ENCODE data around the gene ADNP.

Gene ADNP

DNA sequence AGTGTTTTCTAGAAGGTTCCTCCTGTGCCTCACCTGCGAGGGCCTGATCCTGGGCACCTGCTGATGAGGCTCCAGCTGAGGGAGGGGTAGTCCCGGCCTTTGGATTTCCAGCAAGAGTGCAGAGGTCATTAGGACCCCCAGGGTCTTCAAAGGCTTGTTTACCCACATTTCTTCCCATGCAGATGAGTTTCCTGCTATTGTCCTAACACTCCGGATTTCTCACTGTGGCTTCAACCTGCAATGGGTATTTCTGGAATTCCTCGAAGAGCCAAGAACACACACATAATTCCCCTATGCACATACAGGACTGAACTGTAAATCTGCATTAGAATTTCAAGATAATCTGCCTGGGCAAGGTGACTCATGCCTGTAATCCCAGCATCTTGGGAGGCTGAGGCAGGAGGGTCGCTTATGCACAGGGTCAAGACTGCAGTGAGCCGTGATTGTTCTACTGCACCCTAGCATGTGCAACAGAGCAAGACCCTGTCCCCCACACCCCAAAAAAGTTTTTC lies 53.9 kb downstream of the ADNP start:
- intact Hi-C loops (cut with DNase I): no loop called here
- DNase-seq: no peak

DNA sequence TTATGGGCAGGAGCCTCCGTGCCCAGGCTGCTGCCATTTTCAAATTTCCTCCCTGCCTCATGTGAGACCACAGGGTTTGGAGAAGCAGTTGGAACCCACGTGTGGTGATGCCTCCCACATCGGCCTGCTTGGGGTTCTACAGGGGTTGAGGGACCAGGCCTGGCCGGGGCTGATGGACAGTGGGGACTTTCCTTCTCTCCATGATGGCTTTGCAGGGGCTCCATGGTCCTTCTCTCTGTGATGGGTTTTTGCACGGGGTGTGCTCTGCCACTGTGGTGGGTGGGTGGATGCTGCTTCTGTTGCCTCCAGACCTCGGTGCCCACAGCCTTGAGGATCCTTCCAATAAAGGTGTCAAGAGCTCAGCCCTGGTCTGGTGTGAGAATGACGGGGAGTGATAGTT lies 54.4 kb downstream of the ADNP start:
- intact Hi-C loops (cut with DNase I): no loop called here
- peak in 1 of 42 donors; percentile 13 for DNase-seq

DNA sequence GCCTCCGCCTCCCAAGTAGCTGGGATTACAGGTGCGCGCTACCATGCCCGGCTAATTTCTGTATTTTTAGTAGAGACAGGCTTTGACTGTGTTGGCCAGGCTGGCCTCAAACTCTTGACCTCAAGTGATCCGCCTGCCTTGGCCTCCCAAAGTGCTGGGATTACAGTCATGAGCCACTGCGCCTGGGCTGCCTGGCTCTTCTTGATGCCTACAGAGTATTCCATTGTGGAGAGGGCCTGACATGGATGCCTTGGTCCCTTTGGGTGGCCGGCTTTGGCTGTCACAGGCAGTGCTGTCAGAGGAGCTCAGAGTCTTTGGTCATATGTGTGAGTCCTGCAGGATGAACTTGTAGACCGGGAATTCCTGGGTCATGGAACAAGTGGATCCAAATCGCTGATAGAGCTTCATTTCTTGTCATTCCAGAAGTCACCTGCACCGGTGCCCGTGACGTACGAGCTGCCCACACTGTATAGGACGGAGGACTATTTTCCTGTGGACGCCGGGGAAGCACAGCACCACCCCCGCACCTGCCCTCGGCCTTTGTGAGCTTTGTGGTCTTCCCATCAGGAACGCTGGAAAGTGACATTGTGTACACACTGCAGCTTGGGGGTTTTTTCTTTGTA lies 55.1 kb downstream of the ADNP start:
- peak in 1 of 42 donors; percentile 24 for DNase-seq
- intact Hi-C loops (cut with DNase I): no loop called here

DNA sequence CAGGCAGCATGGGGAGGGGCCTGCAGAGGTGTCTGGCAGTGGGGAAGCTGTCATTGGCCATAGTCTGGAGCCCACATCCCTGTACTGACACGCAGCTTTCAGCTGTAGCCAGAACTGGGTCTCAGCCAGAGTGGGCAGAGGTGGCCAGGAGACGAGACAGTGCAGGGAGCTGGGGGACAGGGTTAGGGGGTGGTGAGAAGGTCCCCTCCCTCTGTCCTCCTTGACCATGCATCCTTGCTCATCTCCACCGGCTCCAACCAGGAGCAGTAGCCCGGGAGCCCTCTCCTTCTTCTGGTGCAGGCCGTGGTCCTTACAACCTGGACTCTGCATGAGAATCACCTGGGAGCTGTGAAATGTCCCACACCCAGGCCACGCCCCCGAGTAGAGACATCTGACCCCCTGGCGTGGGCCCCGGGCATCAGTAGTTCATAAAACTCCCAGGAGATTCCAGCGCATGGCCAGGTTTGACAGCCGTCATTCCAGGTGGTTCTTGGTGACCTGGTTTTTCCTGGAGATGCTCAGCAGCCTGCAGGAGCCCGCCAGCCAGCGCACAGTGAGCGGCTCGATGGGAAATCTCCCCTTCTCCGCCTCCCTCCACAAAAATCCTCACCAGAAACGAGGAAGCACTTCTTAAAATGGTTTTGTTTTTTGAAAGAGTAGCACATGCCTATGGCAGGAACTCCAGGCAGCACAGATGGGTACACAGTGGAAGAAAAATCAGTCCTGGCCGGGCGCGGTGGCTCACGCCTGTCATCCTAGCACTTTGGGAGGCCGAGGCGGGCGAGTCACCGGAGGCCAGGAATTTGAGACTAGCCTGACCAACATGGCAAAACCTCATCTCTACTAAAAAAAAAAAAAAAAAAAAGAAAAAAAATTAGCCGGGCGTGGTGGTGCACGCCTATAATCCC lies 56.2 kb downstream of the ADNP start:
- peak in 1 of 42 donors; percentile 31 for DNase-seq
- intact Hi-C loops (cut with DNase I): no loop called here

DNA sequence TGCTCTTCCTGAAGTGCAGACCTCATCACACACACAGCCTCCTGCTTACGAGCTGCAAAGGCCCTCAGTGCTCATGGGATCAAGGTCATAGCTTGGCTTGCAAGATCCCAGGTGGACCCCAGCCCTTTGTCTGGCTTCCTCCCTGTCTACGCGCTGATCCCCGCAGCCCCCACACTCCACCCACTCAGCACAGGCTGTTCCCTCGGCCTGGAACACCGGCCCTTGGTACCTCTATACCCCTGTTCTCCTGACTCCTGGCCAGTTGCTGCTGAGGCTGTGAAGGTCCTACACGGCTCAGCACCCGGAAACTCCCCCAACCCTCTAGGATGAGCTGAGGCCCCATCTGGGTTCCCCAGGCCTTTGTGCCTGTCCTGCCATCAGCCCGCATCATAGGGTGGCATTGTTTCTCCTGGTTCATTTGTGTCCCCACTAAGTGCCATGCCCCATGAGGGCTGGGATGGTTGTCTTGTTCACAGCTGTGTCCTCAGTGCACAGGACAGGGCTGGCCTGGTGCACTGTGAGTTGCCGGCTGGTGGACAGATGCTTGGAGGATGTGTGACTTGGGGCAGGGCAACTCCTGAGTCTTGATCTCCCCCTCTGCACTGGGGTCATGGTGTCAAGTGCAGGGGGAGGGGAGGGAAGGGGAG lies 57.0 kb downstream of the ADNP start:
- DNase-seq: no peak
- intact Hi-C loops (cut with DNase I): no loop called here

DNA sequence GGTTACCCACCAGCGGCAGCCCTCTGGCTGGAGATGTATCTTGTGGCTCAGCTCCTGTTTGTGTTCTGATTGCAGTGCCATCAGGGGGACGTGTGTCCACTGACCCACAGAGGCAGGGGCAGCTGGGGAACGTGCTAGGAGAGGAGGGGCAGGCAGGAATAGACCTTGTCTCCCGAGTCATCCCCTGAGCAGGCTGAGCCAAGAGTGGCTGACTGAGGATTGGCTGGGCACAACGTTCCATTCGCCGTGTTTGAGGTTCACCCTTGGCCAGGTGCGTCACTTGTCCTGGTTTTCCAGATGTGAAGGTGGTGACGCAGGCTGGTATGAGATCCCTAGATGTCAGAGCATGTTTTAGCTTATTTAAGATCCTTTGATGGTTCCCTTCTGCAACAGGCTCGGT lies 57.7 kb downstream of the ADNP start:
- peak in 1 of 42 donors; percentile 3 for DNase-seq
- intact Hi-C loops (cut with DNase I): no loop called here

DNA sequence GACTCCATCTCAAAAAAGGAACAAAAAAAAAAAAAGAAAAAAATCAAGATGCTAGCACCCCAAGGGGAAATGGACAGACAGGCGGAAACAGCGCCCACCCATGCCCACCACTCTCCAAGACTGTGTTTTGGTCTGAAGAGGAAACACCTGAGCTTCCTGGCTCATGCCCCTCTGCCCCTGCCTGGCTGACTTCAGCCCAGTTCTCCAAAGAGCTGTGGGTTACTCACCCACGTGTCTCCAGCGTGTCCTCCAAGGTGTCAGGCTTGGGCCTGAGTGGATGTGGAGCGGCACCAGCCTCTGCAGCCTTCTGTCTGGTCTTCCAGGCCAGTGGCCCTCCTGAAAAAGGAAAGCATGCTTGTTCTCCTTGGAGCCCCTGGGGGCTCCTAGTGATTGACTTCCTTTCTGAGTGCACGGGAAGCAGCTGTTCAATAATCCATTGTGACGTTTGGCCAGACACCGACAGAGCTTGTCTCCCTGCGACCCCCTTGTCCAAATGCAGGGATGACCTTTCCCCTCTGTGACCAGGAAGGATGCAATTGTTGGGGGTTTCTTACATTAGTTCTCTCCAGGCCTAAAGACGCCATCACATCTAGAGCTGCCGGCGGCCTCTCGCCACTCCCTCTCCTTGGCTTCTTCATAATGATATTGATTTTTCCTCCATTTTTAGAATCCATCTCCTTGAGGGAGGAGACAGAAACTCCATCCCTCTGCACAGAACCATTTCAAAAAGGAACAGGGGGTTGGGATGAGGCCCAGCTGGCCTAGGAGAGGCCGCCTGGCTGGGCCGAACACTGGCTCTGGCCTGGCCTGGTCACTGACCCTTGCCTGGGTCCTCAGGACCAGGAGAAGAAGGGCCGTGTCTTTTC lies 58.4 kb downstream of the ADNP start:
- intact Hi-C loops (cut with DNase I): no loop called here
- DNase-seq: no peak

DNA sequence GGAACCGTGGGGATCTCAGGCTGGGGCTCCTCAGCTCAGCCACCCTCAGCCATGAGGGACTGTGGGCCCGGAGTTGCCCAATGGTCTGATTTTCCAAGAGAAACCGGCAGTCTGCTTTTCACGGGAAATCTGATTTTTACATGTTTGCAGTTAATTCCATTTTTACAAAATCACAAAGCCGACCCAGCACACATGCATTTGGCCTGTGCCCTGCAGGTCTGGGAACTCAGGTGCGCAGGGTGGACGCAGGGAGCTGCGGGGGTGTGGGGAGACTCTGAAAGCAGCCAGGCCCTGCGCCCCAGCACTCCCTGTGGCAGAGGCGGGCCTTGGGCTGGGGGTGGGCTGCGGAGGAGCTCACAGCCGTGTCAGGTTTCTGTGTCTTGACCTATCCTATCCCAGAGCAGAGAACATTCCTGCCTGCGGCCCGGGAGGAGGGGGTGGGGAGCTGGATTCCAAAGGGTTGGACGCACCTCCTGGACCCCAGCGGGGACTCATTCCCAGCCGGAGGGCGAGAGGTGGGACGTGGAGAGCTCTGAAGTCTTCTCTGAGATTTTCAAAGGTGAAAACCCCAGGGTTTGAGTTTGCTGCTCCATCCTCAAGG lies 60.6 kb downstream of the ADNP start:
- no peak for DNase-seq
- intact Hi-C loops (cut with DNase I): no loop called here

DNA sequence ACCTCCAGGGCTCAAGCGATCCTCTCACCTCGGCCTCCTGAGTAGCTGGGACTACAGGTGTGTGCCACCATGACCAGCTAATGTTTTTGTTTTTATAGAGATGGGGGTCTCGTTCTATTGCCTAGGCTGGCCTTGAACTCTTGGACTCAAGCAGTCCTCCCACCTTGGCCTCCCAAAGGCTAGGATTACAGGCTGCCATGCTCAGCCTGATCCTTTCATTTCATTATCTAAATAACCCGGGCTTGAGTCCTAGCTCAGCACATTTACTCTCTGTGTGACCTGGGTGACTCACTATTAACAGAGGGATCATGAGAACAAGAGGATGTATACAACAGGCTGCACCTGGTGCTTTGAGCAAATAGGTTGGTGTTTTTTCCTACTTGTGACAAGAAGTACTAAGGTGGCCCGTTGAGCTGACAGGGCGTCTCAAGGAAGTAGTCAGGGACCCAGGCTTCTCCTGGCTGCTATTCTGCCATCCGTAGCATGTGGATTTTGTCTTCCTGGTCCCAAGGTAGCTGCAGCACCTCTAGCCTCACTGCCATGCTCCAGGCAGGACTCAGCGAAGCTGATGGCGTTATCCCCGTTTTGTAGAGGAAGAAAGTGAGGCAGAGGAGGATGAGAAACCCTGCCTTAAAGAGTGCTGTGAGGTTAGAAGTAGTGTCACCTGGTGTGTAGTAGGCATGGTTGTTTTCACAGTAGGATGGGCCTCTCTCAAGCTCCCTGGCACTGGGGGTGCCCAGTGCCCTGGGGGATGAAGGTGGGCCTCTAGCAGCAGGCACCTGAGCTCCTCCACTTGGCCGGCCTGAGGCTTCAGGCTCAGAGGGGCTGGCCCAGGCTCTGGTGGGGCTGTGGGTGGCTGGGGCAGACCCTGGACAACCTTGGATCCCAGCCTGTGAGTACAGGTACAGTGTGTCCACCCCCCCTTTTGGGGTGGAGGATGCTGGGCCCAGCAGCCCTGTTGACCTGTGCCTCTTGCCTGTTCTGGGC lies 62.4 kb downstream of the ADNP start:
- DNase-seq: no peak
- intact Hi-C loops (cut with DNase I): no loop called here

DNA sequence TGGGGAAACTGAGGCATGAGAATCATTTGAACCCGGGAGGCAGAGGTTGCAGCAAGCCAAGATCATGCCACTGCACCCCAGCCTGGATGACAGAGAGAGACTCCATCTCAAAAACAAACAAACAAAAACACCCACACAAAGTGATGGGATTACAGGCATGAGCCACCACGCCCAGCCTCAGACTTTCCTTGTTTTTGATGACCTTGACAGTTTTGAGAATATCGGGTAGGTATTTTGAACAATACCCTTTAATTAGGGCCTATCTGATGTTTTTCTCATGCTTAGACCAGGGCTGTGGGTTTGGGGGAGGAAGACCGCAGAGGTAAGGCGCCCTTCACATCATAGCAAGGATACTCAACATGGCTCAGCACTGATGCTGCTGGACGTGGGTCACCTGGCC lies 63.4 kb downstream of the ADNP start:
- DNase-seq: no peak
- intact Hi-C loops (cut with DNase I): no loop called here

DNA sequence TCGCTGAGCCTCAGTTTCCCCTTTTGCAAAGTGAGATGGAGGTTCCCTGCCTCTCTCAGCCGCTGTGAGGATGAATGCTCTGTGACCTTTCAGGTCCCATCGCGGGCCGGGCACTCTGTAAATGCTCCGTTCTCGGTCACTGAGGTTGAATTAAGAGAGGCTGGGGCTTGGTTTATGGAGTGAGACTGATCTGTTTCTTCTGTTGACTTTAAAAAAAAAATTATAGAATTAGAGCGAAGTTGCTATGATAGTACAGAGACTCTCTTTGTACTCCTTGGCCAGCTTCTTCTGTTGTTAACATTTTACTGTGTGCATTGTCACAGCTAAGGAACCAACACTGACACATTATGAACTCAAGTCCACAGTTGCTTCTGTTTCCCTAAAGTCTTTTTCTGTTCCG lies 64.4 kb downstream of the ADNP start:
- no peak for DNase-seq
- intact Hi-C loops (cut with DNase I): no loop called here

DNA sequence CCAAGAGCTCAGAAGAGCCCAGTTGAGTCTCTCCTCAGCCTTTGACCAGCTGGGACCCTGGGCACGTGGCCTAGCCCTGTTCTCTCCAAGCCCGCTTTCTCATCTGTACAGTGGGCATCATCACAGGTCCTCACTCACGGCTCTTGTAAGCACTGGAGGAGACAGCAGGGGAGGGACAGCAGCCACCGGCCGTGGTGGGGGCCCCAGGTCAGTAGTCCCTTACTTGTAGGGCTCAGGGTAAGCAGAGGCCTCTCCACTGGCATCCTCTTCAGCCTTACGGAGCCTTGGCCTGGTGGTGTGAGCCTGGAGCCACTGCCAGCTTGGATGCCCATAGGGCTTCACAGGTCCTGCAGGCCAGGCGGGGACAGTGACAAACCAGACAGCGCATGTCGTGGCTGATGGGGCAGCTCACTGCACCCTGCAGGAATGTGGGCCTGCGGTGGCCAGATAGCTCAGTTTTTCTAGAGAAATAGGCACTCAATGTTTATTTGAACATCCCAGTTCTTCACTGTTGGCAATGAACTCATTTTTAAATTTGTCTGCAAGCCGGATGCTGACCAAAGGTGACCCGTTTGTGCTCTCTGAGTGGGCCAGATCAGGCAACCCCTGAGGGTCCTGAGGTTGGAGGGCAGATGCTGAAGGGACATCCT lies 65.1 kb downstream of the ADNP start:
- intact Hi-C loops (cut with DNase I): no loop called here

DNA sequence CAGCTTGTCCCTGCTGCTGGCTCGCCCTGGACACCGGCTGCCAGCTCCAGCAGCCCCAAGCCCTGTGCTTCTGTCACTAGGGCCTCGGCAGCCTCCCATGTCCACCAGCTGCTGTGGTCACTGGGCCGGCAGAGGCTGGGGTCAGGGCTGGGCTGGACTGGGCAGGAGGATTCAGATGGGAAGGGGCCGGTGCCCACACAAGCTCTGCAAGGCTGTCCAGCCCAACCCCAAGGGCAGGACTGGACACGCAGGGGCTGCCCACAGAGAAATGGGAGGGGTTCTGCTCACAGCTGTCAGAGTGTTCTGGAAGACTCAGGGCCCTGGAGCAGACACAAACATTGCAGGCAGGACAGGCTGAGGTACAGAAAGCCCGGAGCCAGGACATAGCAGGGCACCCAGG lies 65.6 kb downstream of the ADNP start:
- no peak for DNase-seq
- intact Hi-C loops (cut with DNase I): no loop called here

More for the DNA sequence above, 65.1 kb downstream of the ADNP start:
- no peak for DNase-seq

DNA sequence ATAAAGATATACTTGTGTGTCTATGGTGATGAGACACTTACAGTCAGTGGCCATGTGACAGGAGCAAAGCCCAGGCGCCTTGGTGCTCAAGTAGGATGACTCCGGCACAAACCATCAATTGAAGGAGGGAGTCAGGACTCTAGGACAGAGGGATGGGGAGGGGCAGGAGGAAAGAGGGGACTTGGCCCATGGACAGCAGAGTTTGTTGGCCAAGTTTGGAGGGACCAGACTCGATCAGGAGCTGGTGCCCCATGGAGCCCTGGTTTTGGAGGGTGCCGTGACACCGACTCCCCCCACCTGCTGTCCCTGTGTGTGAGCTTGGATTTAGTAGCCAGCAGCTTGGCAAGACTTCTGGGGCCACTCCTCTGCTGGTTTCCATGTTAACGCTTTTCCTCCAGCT lies 66.1 kb downstream of the ADNP start:
- no peak for DNase-seq
- intact Hi-C loops (cut with DNase I): no loop called here

DNA sequence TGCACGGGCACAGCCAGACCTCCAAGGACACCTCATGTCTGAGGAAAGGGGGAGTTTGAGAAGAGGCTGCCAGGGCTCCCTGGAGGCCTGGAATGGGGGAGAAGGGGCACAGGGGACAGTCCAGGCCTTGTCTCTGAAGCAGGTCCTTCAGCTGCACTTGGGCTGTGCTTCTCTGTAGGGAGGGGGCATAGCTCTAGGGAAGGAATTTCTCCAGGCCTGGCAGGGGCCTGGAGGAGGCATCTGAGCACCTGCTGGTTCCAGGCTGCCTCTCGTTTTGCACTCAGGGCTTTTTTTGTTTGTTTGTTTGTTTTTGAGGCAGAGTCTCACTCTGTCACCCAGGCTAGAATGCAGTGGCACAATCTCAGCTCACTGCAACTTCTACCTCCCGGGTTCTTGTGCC lies 68.7 kb downstream of the ADNP start:
- intact Hi-C loops (cut with DNase I): no loop called here
- DNase-seq: no peak

DNA sequence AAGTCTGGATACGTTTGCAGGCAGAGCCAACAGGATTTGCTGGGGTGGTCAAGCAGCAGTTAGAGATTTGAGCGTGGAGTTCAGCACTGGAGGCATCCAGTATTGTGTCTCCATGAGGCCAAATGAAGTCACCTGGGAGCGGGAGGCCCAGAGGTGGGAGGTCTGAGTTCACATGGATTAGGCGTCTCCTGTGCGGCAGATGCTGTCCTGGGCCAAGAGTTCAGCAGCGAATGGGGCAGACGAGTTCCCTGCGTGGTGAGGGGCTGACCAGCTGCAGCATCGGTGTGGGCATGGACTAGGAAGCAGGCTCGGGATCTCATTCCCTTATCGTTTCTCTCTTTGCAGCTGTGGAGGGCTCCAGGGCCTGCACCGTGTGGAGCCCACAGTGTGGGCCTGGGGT lies 70.2 kb downstream of the ADNP start:
- DNase-seq: peak in 1 of 42 donors; percentile 26
- intact Hi-C loops (cut with DNase I): no loop called here

DNA sequence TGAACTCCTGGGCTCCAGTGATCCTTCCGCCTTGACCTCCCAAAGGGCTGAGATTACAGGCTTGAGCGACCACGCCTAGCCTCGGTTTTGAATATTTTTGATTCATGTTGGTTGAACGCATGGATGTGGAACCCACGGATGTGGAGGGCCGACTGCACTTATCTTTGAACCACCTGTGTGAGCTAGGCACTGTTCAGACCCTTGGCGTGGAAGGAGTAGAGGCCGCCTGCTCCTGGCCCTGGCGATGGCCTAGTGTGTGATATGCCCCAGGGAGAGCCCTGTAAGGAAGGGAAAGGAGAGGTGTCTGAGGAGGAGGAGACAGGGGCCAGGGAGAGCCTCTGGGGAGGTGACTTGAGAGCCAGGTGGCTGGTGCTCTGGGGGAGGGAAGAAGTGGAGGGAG lies 72.1 kb downstream of the ADNP start:
- DNase-seq: no peak
- intact Hi-C loops (cut with DNase I): no loop called here

All from head of caudate nucleus (tissue), 42 donors.